GM12878 (cell line): ENCODE measurements around the gene NR2F1-AS1.

Experiments used
- BRCA1 ChIP-seq: IDR thresholded peaks from 2 replicates; pipeline ENCODE4 v1.6.1; 2011; ENCODE audit warnings: low read depth, low read length, improper control_type of control experiment
- CBFB ChIP-seq: IDR thresholded peaks from 2 replicates; pipeline ENCODE4 v1.6.1; 2016; ENCODE audit warnings: antibody characterized with exemption, low read depth
- EZH2 ChIP-seq: IDR thresholded peaks from 2 replicates; pipeline ENCODE4 v1.6.1; 2012; ENCODE audit warnings: low read depth, mild to moderate bottlenecking, control low read depth, inconsistent platforms, low read length, borderline replicate concordance; ENCODE audit not compliant: control insufficient read depth

DNA sequence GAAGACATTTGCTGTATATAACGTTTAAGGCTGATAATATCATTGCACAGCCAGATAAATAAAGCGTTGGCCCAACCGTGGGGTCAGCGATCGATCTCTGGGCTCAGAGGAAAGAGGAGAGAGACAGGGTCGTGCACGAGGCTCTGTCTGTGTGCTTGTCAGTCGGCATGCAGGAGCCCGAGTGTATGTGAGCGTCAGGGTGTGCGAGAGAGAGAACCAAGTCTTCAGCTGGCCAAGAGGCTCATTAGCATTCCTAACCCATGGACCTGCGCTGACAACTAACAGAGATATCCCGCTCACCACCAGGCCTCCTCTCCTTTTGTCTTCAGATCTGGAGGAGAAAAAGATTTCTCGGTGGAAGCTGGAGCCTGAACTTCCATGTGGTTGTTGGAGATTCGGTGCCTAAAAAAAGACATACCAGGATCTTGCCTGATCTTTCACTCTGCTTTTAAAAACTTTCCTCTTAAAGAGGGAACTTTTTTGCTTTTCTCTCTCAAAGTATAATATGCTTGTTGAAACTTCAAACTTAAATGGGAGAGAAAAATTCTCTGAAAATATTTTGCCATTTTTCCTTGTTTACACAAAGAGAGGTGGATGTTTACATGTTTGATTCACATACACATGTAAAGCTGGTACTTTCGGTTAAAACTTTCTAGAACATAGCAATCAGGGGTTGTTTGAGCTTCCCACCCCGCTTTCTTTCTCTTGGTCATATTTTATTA lies 18.5 kb upstream of the NR2F1-AS1 start:
- TF ChIP-seq BRCA1 (no peak), CBFB (no peak), EZH2 (no peak)
